ENCODE results near the gene SPR.

Gene SPR

DNA sequence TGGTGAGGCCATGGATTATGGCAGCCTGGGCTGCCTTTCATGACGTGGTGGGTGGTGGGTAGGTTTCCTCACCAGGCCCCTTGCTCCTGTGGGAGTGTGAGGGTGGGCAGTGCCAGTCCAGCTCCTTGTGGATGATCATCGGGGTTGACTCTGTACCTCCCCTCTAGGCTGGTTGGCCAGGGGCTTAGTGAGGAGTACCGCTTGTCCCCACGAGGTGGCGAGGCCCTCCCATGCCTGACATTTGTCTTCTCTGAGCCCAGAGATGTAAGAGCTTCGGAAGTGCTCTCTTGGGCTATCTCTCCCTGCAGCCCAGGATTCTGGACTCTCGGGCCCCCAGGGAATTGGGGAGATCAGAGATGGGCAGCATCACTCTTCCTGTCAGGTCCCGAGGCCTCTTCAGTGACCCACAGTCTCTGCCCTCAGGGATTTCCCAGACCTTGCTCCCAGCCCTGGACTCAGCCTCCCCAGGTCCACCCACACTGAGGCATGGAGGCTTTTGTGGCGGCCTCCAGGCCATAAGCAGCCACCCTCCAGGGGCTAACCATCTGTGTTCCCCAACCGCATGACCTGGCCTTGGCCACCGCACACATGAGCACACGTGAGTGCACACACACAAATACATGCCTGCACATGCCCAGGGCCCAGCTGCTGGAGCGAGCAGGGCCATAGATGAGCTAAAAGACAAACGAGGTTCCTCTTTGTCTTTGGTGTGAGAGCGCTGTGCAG lies 6.5 kb downstream of the SPR start:
- peak; percentile 76 for DNase-seq (ENCODE audit: extremely low spot score)
- TF ChIP-seq, protein P1, sequence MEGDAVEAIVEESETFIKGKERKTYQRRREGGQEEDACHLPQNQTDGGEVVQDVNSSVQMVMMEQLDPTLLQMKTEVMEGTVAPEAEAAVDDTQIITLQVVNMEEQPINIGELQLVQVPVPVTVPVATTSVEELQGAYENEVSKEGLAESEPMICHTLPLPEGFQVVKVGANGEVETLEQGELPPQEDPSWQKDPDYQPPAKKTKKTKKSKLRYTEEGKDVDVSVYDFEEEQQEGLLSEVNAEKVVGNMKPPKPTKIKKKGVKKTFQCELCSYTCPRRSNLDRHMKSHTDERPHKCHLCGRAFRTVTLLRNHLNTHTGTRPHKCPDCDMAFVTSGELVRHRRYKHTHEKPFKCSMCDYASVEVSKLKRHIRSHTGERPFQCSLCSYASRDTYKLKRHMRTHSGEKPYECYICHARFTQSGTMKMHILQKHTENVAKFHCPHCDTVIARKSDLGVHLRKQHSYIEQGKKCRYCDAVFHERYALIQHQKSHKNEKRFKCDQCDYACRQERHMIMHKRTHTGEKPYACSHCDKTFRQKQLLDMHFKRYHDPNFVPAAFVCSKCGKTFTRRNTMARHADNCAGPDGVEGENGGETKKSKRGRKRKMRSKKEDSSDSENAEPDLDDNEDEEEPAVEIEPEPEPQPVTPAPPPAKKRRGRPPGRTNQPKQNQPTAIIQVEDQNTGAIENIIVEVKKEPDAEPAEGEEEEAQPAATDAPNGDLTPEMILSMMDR (IDR thresholded peaks at IDR 0.05; ENCODE audit: control extremely low read depth, extremely low read depth, low read depth, missing control alignments) = peak; percentile 67
- CTCF ChIA-PET = interaction anchor here (0.6 to 9.0 kb wide), 44 partner anchors 9 to 333 kb away, joined by 3 to 150 read pairs (median 6); partner anchors contain the start of genes EMX1, SFXN5 and SMYD5
- POLR2A ChIA-PET = no interaction called here

DNA sequence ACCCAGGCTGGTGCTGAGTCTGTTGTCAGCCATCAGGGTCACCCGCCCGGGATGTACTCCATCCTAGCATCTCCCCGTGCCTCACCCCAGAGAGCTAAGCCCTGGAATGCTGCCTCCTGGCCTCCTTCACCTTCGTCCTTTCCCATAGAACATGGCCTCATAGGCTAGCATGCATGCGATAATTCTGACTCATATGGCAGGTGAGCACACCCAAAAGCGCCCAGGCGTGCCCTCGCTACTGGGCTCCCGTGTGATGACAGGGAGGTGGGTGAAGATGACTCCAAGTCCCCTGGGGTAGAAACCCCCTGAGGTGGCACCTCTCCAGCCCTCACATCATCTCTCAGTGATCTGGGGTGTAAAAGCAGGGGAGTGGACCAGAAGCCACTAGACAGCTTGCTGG lies 7.3 kb downstream of the SPR start:
- TF ChIP-seq, protein P1 (IDR thresholded peaks at IDR 0.05; ENCODE audit: control extremely low read depth, extremely low read depth, low read depth, missing control alignments) = no peak
- ChIA-PET CTCF (interaction anchor here (0.9 to 9.0 kb wide), 21 partner anchors 8 to 318 kb away, joined by 3 to 150 read pairs (median 8); no protein-coding TSS in a partner anchor), POLR2A (no interaction called here)
- no peak for DNase-seq (ENCODE audit: extremely low spot score)

DNA sequence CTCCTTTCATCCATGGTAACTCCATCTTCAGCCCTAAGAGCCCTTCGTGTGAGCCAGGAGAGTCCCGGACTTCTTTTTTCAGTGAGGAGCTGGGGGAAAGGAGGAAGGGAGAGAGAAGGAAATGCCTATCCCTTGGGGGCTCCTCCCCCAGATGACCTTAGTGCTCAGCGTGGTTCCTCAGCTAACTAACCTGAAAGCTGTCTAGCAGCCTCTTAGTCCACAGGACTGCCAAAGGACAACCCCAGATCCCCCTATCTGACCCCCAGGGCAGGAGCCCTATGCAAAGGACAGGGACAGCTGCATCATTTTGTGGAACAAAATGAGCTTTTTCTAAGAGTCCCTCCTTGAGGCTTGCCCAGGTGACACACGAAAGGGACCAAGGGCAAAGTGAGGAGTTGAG lies 7.9 kb downstream of the SPR start:
- ChIA-PET POLR2A (no interaction called here), CTCF (interaction anchor here (1.0 to 9.0 kb wide), 12 partner anchors 7 to 317 kb away, joined by 3 to 150 read pairs (median 12); partner anchors contain the start of gene SPR)
- TF ChIP-seq, protein P1 (IDR thresholded peaks at IDR 0.05; ENCODE audit: control extremely low read depth, extremely low read depth, low read depth, missing control alignments) = no peak
- no peak for DNase-seq (ENCODE audit: extremely low spot score)

DNA sequence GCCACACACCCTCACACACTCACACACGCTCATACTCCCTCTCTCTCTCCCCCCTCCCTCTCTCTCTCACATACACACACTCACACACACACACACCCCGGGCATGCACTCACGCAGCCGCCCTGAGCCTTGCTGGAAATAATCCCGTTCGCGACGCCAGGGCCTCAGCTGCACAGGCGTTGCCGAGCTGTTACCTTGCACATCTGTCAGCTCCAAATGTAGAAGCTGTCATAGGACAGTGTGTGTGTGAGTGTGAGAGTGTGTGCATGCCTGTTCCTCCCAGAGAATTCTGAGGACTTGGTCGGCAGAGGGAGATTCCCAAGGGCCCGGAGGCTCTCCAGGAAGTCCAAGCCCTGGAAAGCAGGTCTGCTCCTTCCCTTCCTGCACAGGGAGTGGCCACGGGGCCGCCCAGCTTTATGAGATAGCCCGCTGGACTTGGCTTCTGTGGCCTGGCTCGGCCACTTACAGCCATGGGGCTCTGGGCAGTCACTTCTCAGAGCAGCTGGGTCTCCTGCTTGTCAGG lies 8.6 kb downstream of the SPR start:
- TF ChIP-seq, protein P1 (IDR thresholded peaks at IDR 0.05; ENCODE audit: control extremely low read depth, extremely low read depth, low read depth, missing control alignments) = no peak
- ChIA-PET CTCF (interaction anchor here (1.2 to 9.0 kb wide), 11 partner anchors 7 to 281 kb away, joined by 3 to 150 read pairs (median 18); partner anchors contain the start of gene SPR), POLR2A (interaction anchor here (0.6 kb wide), 1 partner anchor 19 kb away, joined by 3 read pairs; no protein-coding TSS in a partner anchor)
- DNase-seq (ENCODE audit: extremely low spot score) = no peak

DNA sequence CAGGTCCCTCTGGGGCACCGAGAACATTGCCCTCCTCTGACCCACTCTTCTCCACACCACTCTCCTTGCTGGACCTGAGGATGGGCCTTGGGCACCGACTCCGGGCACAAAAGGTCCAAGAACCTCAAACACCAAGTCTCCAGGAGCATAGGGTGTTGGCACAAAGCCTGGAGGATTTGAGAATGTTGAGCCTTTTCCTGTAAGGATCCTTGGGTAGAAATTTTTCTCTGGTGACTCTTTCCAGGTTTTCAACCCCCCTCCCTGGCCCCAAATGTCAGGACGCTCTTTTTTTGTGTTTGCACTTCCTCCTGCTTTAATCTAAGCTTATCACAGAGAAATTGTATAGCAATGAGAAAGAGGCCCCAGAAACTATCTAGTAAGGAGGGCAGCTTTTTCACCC lies 9.2 kb downstream of the SPR start:
- no peak for DNase-seq (ENCODE audit: extremely low spot score)
- ChIA-PET POLR2A (interaction anchor here (0.6 kb wide), 1 partner anchor 18 kb away, joined by 3 read pairs; no protein-coding TSS in a partner anchor), CTCF (interaction anchor here (1.5 to 9.0 kb wide), 6 partner anchors 9 to 280 kb away, joined by 5 to 150 read pairs (median 12); partner anchors contain the start of gene SPR)
- TF ChIP-seq, protein P1 (IDR thresholded peaks at IDR 0.05; ENCODE audit: control extremely low read depth, extremely low read depth, low read depth, missing control alignments) = no peak

DNA sequence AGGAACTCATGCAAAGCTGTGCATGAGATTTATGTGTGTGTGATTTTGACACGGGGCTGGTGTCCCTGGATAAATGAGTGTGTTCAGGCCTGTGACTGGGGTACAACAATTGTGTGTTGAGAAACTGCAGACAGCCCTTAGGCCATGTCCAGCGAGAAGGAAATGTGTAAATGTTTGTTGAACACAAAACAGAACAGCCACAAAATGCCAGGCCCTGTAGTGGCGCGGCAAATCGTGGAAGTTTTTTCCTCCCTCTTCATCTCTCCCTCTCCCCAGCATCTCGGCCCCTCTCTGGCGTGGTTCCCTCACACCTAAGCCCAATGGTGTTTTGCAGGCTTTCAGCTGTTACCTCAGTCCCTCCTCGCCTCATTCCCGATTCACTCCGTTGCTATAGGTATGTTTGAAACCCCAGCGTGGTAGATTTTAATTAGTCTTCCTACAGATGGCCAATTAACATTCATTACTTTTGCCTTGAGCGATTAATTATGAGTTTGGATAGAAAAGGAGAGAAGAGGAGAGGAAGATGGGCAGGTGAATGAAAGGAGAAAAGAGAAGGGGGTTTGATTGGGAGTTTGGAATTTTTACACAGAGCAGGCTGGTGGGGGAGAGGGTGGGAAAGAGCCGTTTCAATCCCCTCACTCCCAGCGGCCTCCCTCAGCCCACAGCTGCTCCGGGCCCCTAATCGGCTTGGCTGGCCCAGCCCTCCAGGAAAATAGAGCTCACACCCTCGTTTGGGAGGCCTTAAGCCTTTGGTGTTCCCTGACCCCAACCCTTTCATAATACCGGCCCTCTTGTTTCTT lies 10.8 kb downstream of the SPR start:
- POLR2A ChIA-PET = no interaction called here
- CTCF ChIA-PET = interaction anchor here (0.7 to 9.0 kb wide), 8 partner anchors 10 to 76 kb away, joined by 3 to 150 read pairs (median 4); partner anchors contain the start of genes EMX1 and SPR
- TF ChIP-seq, protein P1 (IDR thresholded peaks at IDR 0.05; ENCODE audit: control extremely low read depth, extremely low read depth, low read depth, missing control alignments) = no peak
- no peak for DNase-seq (ENCODE audit: extremely low spot score)

All from GM10248 (cell line).